CD4-positive, CD25-positive, alpha-beta regulatory T cell (primary cell): ENCODE measurements around the gene HCRTR2. TPM values are rescaled to one million over a fixed set of nuclear protein-coding genes. Genes with fewer than 3 reads are reported as not detected.
"Not testable (repeated sequence)": the region's sequence is repeated elsewhere in the genome, so short reads cannot be mapped to it uniquely, and the experiment has no call there.

Experiments used
- ATAC-seq, 2 donors: fragments of 150-1000 bp; cut with Tn5 transposase; one replicate each; pipeline ENCODE4 v1.10.0; 2021; ENCODE audit warnings: low read depth in 2 of 2, moderate number of reproducible peaks in 2 of 2, moderate library complexity in 1 of 2
- DNase-seq, 3 donors: peaks; one replicate each; pipeline versions ENCODE4 v3.0.0 to v3.0.0-alpha.2; 2012 to 2022; ENCODE audit warnings: mixed read lengths in 1 of 3
- H3K27ac ChIP-seq: one replicate; pipeline ENCODE4 v1.7.0; 2013; ENCODE audit warnings: mild to moderate bottlenecking, low read length; ENCODE audit not compliant: insufficient read depth, poor library complexity, severe bottlenecking
- H3K27me3 ChIP-seq: one replicate; pipeline ENCODE4 v1.7.0; 2013; ENCODE audit warnings: low read length; ENCODE audit not compliant: control insufficient read depth, insufficient read depth
- H3K36me3 ChIP-seq: one replicate; pipeline ENCODE4 v1.7.0; 2013; ENCODE audit warnings: mild to moderate bottlenecking, low read length, moderate library complexity; ENCODE audit not compliant: control insufficient read depth, insufficient read depth
- H3K4me1 ChIP-seq: 2 replicates; pipeline ENCODE4 v1.7.0; 2013; ENCODE audit warnings: mild to moderate bottlenecking, low read length; ENCODE audit not compliant: insufficient read depth, control insufficient read depth, poor library complexity, severe bottlenecking
- H3K4me3 ChIP-seq: one replicate; pipeline ENCODE4 v1.7.0; 2013; ENCODE audit warnings: low read depth, mild to moderate bottlenecking, low read length, moderate library complexity
- H3K9me3 ChIP-seq, 2 experiments: 1 replicate in 1 of 2; 2 replicates in 1 of 2; pipeline ENCODE4 v1.7.0; 2013; ENCODE audit warnings: low read length in 2 of 2, mild to moderate bottlenecking in 1 of 2, moderate library complexity in 1 of 2; ENCODE audit not compliant: control insufficient read depth in 2 of 2
- H3K27ac Mint-ChIP-seq, 3 donors: one replicate each; pipeline ENCODE4 v1.8.0; 2020 to 2022; ENCODE audit warnings: mild to moderate bottlenecking in 3 of 3, mixed read lengths in 3 of 3, moderate library complexity in 2 of 3
- H3K27me3 Mint-ChIP-seq: one replicate; pipeline ENCODE4 v1.8.0; 2022; ENCODE audit warnings: mild to moderate bottlenecking, mixed read lengths
- H3K36me3 Mint-ChIP-seq: one replicate; pipeline ENCODE4 v1.8.0; 2020; ENCODE audit warnings: mixed read lengths
- H3K4me1 Mint-ChIP-seq, 4 donors: one replicate each; pipeline ENCODE4 v1.8.0; 2020 to 2022; ENCODE audit warnings: mixed read lengths in 4 of 4, mild to moderate bottlenecking in 1 of 4
- H3K4me3 Mint-ChIP-seq, 4 donors: one replicate each; pipeline ENCODE4 v1.8.0; 2020 to 2022; ENCODE audit warnings: mild to moderate bottlenecking in 4 of 4, mixed read lengths in 4 of 4, moderate library complexity in 3 of 4
- H3K9me3 Mint-ChIP-seq, 7 donors: one replicate each; pipeline ENCODE4 v1.8.0; 2020 to 2022; ENCODE audit warnings: mixed read lengths in 7 of 7, mild to moderate bottlenecking in 3 of 7, moderate library complexity in 2 of 7
- polyA plus RNA-seq, 4 donors: library from polyadenylated mRNA; unstranded; fragments of 300-500 nt; fragmentation: Illumina TruSeq; gene quantifications; one replicate each; pipeline ENCODE4 v1.2.3, GENCODE V29; 2021
- total RNA-seq: library from RNA; stranded (reverse); gene quantifications from one replicate; pipeline ENCODE4 v1.2.3, GENCODE V29; 2022

HCRTR2 gene
- total and polyA plus RNA-seq, 5 donors from 2014 or later = not detected

DNA sequence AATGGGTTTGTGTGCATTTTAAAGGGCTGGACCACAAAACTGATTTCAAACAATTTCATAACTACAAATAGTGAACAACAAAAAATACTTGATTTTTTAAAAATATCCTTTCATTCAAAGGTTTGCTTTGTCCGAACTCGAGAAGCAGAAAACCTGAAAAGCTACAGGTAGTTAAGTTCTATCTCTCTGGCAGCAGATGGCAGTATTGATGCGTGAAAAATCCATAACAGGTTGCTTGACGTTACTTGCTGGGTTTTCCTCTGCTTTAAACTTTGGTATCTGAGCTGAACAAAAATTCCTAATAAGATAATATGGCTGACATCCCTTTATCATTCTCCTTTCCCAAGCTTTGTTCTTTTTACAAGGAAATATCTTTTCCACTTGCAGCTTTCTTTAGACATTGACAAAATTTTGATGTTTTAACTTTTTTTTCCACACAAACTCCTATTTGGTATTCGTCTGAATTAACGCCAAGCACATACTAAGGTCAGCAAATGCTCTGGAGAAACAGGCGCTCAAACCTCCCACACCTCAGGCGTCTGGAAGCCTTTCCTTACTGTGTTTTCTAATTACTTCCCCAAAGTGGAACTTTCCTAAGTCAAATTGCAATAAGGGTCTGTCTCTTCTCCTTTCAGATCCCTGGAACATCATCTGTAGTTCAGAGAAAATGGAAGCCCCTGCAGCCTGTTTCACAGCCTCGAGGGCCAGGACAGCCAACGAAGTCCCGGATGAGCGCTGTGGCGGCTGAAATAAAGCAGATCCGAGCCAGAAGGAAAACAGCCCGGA is 102.6 kb downstream of the HCRTR2 start:
- Histone ChIP-seq H3K4me3 (no peak overlapping the region), H3K36me3 (no peaks in the 10 kb centered on the region), H3K27me3 (no peaks in the 10 kb centered on the region), H3K27ac (no peak overlapping the region), H3K9me3 (no peaks in the 10 kb centered on the region), H3K4me1 (no peaks in the 10 kb centered on the region)
- Mint-ChIP-seq H3K27me3 (no peaks in the 10 kb centered on the region), H3K4me1 (no peaks in the 10 kb centered on the region), H3K27ac (no peak overlapping the region), H3K4me3 (no peak overlapping the region), H3K9me3 (no peaks in the 10 kb centered on the region), H3K36me3 (no peaks in the 10 kb centered on the region)
- DNase-seq (peak in 1 of 3 donors; percentile 20), ATAC-seq (no peak)

DNA sequence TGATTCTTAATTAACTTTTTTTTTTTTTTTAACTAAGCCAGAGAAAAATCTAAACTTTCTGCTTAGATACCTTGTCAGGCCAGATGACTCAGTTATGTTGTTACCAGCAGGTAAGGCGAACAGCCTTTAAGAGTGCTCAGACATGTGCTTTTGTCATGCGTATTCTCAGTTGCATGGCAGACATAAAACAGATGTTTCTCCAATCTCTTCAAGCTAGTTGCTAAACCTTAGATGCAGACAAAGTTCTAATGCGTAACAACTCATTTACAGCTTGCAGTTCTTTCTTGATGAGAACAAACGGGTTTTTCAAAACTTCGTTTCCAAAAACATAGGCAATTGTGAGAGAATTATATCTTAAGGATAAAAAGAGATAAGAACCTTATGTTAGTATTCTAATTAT is 103.3 kb downstream of the HCRTR2 start:
- H3K27ac ChIP-seq = no peak overlapping the region
- no peak for DNase-seq
- no peaks in the 10 kb centered on the region for H3K4me1 Mint-ChIP-seq
- no peaks in the 10 kb centered on the region for H3K9me3 ChIP-seq
- H3K36me3 ChIP-seq = no peaks in the 10 kb centered on the region
- no peak for ATAC-seq
- no peaks in the 10 kb centered on the region for H3K4me1 ChIP-seq
- no peak overlapping the region for H3K27ac Mint-ChIP-seq
- no peak overlapping the region for H3K4me3 Mint-ChIP-seq
- H3K4me3 ChIP-seq = no peak overlapping the region
- no peaks in the 10 kb centered on the region for H3K9me3 Mint-ChIP-seq
- no peaks in the 10 kb centered on the region for H3K27me3 ChIP-seq
- H3K27me3 Mint-ChIP-seq = no peaks in the 10 kb centered on the region
- no peaks in the 10 kb centered on the region for H3K36me3 Mint-ChIP-seq

DNA sequence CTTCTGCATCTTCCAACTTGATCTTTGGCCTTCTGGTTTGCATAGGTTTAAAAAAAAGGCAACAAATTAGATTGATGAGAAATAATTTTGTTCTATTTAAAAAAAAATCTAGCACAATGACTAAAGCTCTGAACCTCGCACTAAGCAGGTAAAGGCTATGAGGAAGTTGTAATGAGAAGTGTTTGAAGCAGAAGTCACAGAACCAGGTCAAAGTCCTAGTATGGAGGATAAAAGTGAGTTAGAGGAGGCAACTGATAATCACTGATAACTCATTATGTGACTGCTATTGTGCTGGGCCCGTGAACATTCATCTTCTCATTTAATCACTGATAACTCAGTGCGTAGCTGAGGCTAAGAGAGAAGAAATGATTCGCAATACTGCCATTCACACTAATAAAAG is 106.9 kb downstream of the HCRTR2 start:
- Mint-ChIP-seq H3K27ac (no peak overlapping the region), H3K9me3 (peaks cover 0 to 5% (median 0%) of the 10 kb centered on the region in 7 donors), H3K4me3 (no peak overlapping the region), H3K36me3 (no peaks in the 10 kb centered on the region), H3K27me3 (no peaks in the 10 kb centered on the region), H3K4me1 (no peaks in the 10 kb centered on the region)
- DNase-seq = no peak
- Histone ChIP-seq H3K36me3 (no peaks in the 10 kb centered on the region), H3K4me1 (no peaks in the 10 kb centered on the region), H3K27me3 (no peaks in the 10 kb centered on the region), H3K27ac (no peak overlapping the region), H3K9me3 (no peaks in the 10 kb centered on the region), H3K4me3 (no peak overlapping the region)
- ATAC-seq = no peak

DNA sequence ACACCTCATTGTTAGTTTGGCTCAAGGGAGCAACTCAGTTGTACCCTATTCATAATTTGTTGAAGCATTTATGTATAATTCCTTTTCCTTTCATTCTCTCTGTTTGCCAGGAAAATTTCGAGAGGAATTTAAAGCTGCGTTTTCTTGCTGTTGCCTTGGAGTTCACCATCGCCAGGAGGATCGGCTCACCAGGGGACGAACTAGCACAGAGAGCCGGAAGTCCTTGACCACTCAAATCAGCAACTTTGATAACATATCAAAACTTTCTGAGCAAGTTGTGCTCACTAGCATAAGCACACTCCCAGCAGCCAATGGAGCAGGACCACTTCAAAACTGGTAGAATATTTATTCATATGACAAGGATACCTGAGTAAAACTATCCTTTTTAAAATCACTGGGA is 107.8 kb downstream of the HCRTR2 start:
- no peaks in the 10 kb centered on the region for H3K36me3 Mint-ChIP-seq
- Histone ChIP-seq H3K4me1 (no peaks in the 10 kb centered on the region), H3K36me3 (no peaks in the 10 kb centered on the region), H3K4me3 (no peak overlapping the region), H3K27ac (no peak overlapping the region), H3K27me3 (no peaks in the 10 kb centered on the region), H3K9me3 (no peaks in the 10 kb centered on the region)
- H3K4me3 Mint-ChIP-seq = no peak overlapping the region
- no peak for DNase-seq
- no peaks in the 10 kb centered on the region for H3K27me3 Mint-ChIP-seq
- H3K4me1 Mint-ChIP-seq = no peaks in the 10 kb centered on the region
- peaks cover 0 to 5% (median 0%) of the 10 kb centered on the region in 7 donors for H3K9me3 Mint-ChIP-seq
- H3K27ac Mint-ChIP-seq = no peak overlapping the region
- ATAC-seq = no peak

DNA sequence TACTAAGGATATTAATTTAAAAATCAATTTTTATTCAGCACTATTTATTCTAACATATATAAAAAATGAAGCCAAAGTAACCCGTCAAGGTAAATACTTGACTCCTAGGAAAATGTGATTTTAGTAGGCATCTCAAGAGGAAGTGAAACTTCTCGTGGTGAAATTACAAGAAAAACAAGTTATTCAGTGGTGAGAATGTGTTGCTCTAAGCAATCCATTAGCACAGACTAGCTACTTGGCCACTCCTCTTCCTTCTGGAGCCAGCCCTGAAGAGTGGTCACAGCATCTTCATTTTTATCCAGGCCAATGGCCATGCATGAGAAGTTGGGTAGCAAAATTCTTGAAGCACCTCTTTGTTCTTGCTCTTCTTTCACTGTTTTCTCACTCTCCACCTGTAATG is 112.5 kb downstream of the HCRTR2 start:
- H3K27me3 ChIP-seq = no peaks in the 10 kb centered on the region
- no peaks in the 10 kb centered on the region for H3K9me3 ChIP-seq
- Mint-ChIP-seq H3K36me3 (no peaks in the 10 kb centered on the region), H3K27ac (no peak overlapping the region), H3K27me3 (no peaks in the 10 kb centered on the region), H3K9me3 (peaks cover 0 to 11% (median 3%) of the 10 kb centered on the region in 7 donors), H3K4me3 (no peak overlapping the region), H3K4me1 (no peaks in the 10 kb centered on the region)
- no peaks in the 10 kb centered on the region for H3K36me3 ChIP-seq
- DNase-seq (no peak), ATAC-seq (no peak)
- H3K4me1 ChIP-seq = no peaks in the 10 kb centered on the region
- no peak overlapping the region for H3K27ac ChIP-seq
- no peak overlapping the region for H3K4me3 ChIP-seq

DNA sequence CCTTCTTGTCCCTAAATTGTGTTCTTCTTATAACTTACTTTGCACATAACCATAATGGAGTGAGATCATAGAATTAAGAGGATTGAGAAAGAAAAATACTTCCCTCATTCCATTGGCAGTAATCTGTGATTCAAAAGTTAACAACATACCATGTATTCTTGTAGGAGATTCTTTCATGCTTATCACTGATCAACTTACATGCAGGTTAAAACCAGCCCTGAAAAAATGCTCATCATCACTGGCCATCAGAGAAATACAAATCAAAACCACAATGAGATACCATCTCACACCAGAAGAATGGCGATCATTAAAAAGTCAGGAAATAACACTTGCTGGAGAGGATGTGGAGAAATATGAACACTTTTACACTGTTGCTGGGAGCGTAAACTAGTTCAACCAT is 116.4 kb downstream of the HCRTR2 start:
- no peak overlapping the region for H3K27ac Mint-ChIP-seq
- Histone ChIP-seq H3K27me3 (no peaks in the 10 kb centered on the region), H3K27ac (no peak overlapping the region), H3K4me1 (no peaks in the 10 kb centered on the region), H3K9me3 (no peaks in the 10 kb centered on the region), H3K36me3 (no peaks in the 10 kb centered on the region), H3K4me3 (no peak overlapping the region)
- H3K27me3 Mint-ChIP-seq = no peaks in the 10 kb centered on the region
- H3K4me1 Mint-ChIP-seq = no peaks in the 10 kb centered on the region
- peaks cover 0 to 9% (median 5%) of the 10 kb centered on the region in 7 donors for H3K9me3 Mint-ChIP-seq
- no peaks in the 10 kb centered on the region for H3K36me3 Mint-ChIP-seq
- H3K4me3 Mint-ChIP-seq = no peak overlapping the region
- ATAC-seq (no peak), DNase-seq (no peak)

DNA sequence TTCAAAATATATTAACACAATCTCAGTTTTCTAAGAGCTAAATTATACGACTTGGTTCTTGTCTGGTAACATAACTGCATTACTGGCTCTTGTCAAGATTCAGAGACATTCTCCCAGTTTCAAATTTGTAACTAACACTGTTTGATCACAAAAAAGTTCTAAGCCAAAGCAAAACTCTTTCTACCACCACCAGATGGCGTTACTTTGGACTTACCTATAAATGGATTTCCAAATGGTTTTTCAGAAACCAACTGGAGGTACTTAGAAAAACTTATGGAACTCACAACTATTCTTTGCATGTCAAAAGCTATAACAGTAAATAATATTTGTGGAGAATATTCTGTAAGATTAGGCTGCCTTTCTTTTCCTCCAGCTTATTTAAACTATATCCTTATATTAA is 118.8 kb downstream of the HCRTR2 start:
- ATAC-seq = no peak

DNA sequence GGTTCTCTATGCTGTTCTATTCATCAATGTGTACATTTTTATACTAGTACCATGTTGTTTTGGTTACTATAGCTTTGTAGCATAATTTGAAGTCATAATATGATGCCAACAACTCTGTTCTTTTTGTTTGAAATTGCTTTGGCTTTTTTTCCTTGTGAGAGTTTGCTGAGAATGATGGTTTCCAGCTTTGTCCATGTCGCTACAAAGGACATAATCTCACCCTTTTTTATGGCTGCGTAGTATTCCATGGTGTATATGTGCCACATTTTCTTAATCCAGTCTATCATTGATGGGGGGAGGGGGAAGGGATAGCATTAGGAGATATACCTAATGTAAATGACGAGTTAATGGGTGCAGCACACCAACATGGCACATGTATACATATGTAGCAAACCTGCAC is 122.9 kb downstream of the HCRTR2 start:
- peaks cover 0 to 21% (median 6%) of the 10 kb centered on the region in 7 donors for H3K9me3 Mint-ChIP-seq
- not testable (repeated sequence) for ATAC-seq, H3K27ac ChIP-seq, H3K9me3 ChIP-seq, DNase-seq, H3K36me3 ChIP-seq, H3K4me3 ChIP-seq, H3K4me1 Mint-ChIP-seq, H3K4me3 Mint-ChIP-seq, H3K27ac Mint-ChIP-seq, H3K36me3 Mint-ChIP-seq, H3K4me1 ChIP-seq, H3K27me3 Mint-ChIP-seq, H3K27me3 ChIP-seq

More for the DNA sequence above, 118.8 kb downstream of the HCRTR2 start:
- H3K27me3 Mint-ChIP-seq = no peaks in the 10 kb centered on the region
- Histone ChIP-seq H3K27ac (no peak overlapping the region), H3K27me3 (no peaks in the 10 kb centered on the region), H3K4me3 (no peak overlapping the region), H3K36me3 (no peaks in the 10 kb centered on the region), H3K4me1 (no peaks in the 10 kb centered on the region), H3K9me3 (no peaks in the 10 kb centered on the region)
- DNase-seq = no peak
- no peaks in the 10 kb centered on the region for H3K4me1 Mint-ChIP-seq
- no peaks in the 10 kb centered on the region for H3K36me3 Mint-ChIP-seq
- no peak overlapping the region for H3K27ac Mint-ChIP-seq
- H3K9me3 Mint-ChIP-seq = peaks cover 0 to 22% (median 8%) of the 10 kb centered on the region in 7 donors
- no peak overlapping the region for H3K4me3 Mint-ChIP-seq
